ENCODE measurements around the gene OSBPL3.

The OSBPL3 gene

GRCh38 chr7:24752073-24752800 lies 227.7 kb downstream of the OSBPL3 start:
- Histone ChIP-seq H3K9me3 (ENCODE audit: control insufficient read depth in 2 of 2, low read length in 2 of 2) (no peaks in the 10 kb centered on the region), H3K27ac (ENCODE audit: low read depth in 2 of 2, low read length in 2 of 2) (no peak overlapping the region), H3K36me3 (ENCODE audit: control insufficient read depth in 2 of 2, insufficient read depth in 2 of 2, low read length in 2 of 2) (no peaks in the 10 kb centered on the region), H3K9ac (ENCODE audit: low read depth in 1 of 2, low read length in 2 of 2) (no peak overlapping the region), H3K27me3 (ENCODE audit: control insufficient read depth in 2 of 2, insufficient read depth in 2 of 2, low read length in 2 of 2) (peaks cover 5 to 20% of the 10 kb centered on the region in 2 donors), H3K4me1 (ENCODE audit: control insufficient read depth in 2 of 2, insufficient read depth in 2 of 2, low read length in 2 of 2) (no peaks in the 10 kb centered on the region), H3K4me3 (ENCODE audit: low read length in 2 of 2) (no peak overlapping the region)

- Histone ChIP-seq H3K27ac (ENCODE audit: low read depth in 2 of 2, low read length in 2 of 2) (no peak overlapping the region), H3K9me3 (ENCODE audit: control insufficient read depth in 2 of 2, low read length in 2 of 2) (no peaks in the 10 kb centered on the region), H3K36me3 (ENCODE audit: control insufficient read depth in 2 of 2, insufficient read depth in 2 of 2, low read length in 2 of 2) (no peaks in the 10 kb centered on the region), H3K4me1 (ENCODE audit: control insufficient read depth in 2 of 2, insufficient read depth in 2 of 2, low read length in 2 of 2) (no peaks in the 10 kb centered on the region), H3K4me3 (ENCODE audit: low read length in 2 of 2) (no peak overlapping the region), H3K27me3 (ENCODE audit: control insufficient read depth in 2 of 2, insufficient read depth in 2 of 2, low read length in 2 of 2) (peaks cover 5 to 15% of the 10 kb centered on the region in 2 donors), H3K9ac (ENCODE audit: low read depth in 1 of 2, low read length in 2 of 2) (no peak overlapping the region)
These were observed 228.5 kb downstream of the OSBPL3 start for GRCh38 chr7:24751484-24751883.

GRCh38 chr7:24750441-24751055 lies 229.4 kb downstream of the OSBPL3 start:
- Histone ChIP-seq H3K4me1 (ENCODE audit: control insufficient read depth in 2 of 2, insufficient read depth in 2 of 2, low read length in 2 of 2) (no peaks in the 10 kb centered on the region), H3K27me3 (ENCODE audit: control insufficient read depth in 2 of 2, insufficient read depth in 2 of 2, low read length in 2 of 2) (peaks cover 5 to 6% of the 10 kb centered on the region in 2 donors), H3K4me3 (ENCODE audit: low read length in 2 of 2) (no peak overlapping the region), H3K9ac (ENCODE audit: low read depth in 1 of 2, low read length in 2 of 2) (no peak overlapping the region), H3K9me3 (ENCODE audit: control insufficient read depth in 2 of 2, low read length in 2 of 2) (no peaks in the 10 kb centered on the region), H3K36me3 (ENCODE audit: control insufficient read depth in 2 of 2, insufficient read depth in 2 of 2, low read length in 2 of 2) (no peaks in the 10 kb centered on the region), H3K27ac (ENCODE audit: low read depth in 2 of 2, low read length in 2 of 2) (no peak overlapping the region)

- Histone ChIP-seq H3K4me3 (ENCODE audit: low read length in 2 of 2) (no peak overlapping the region), H3K9ac (ENCODE audit: low read depth in 1 of 2, low read length in 2 of 2) (no peak overlapping the region), H3K9me3 (ENCODE audit: control insufficient read depth in 2 of 2, low read length in 2 of 2) (no peaks in the 10 kb centered on the region), H3K36me3 (ENCODE audit: control insufficient read depth in 2 of 2, insufficient read depth in 2 of 2, low read length in 2 of 2) (no peaks in the 10 kb centered on the region), H3K4me1 (ENCODE audit: control insufficient read depth in 2 of 2, insufficient read depth in 2 of 2, low read length in 2 of 2) (no peaks in the 10 kb centered on the region), H3K27me3 (ENCODE audit: control insufficient read depth in 2 of 2, insufficient read depth in 2 of 2, low read length in 2 of 2) (peaks cover 0 to 2% of the 10 kb centered on the region in 2 donors), H3K27ac (ENCODE audit: low read depth in 2 of 2, low read length in 2 of 2) (no peak overlapping the region)
These were observed 231.5 kb downstream of the OSBPL3 start for GRCh38 chr7:24748521-24748920.

Measured in mucosa of rectum (tissue), 2 donors.